ENCODE measurements around the gene WWOX. TPM values are rescaled to one million over a fixed set of nuclear protein-coding genes. Genes with fewer than 3 reads are reported as not detected.

Gene WWOX
- total and polyA plus RNA-seq, 2 experiments from 2014 or later, result 17.0 to 39.8 TPM

GRCh38 chr16:78642621-78643285, 543.3 kb downstream of the WWOX start:
- H3K27ac ChIP-seq, result no peak overlapping the region
- peaks cover 13% of the 10 kb centered on the region for H3K27me3 ChIP-seq
- TF ChIP-seq EZH2 (IDR thresholded peaks at IDR 0.05; ENCODE audit: borderline replicate concordance), result no peak
- TF ChIP-seq EZH2phosphoT487 (IDR thresholded peaks at IDR 0.05; ENCODE audit: low read depth, severe bottlenecking, unreplicated experiment), result no peak
- no peak for TF ChIP-seq CTCF (IDR thresholded peaks at IDR 0.05; ENCODE audit: poor library complexity)
- no peak overlapping the region for H3K4me2 ChIP-seq
- H3K79me2 ChIP-seq, result no peaks in the 10 kb centered on the region
- no peaks in the 10 kb centered on the region for H4K20me1 ChIP-seq (ENCODE audit: insufficient read depth, poor library complexity, severe bottlenecking)
- WGBS (ENCODE audit: low lambda C conversion rate, missing lambda C conversion rate), result 59% methylated on average over 6 of the region's 6 CpGs
- H2AFZ ChIP-seq, result no peak overlapping the region
- H3K9me2 ChIP-seq (replicated peaks; ENCODE audit: insufficient read depth), result no peaks in the 10 kb centered on the region
- H3K9me3 ChIP-seq (ENCODE audit: low read depth), result no peaks in the 10 kb centered on the region
- no peak overlapping the region for H3K4me3 ChIP-seq
- no peak for DNase-seq (ENCODE audit: low spot score)
- no peaks in the 10 kb centered on the region for H3K4me1 ChIP-seq (ENCODE audit: insufficient read depth)
- no peaks in the 10 kb centered on the region for H3K36me3 ChIP-seq (replicated peaks; ENCODE audit: insufficient read depth, low read depth)

GRCh38 chr16:78645657-78646056, 546.2 kb downstream of the WWOX start:
- H2AFZ ChIP-seq, result no peak overlapping the region
- no peaks in the 10 kb centered on the region for H3K4me1 ChIP-seq (ENCODE audit: insufficient read depth)
- no peaks in the 10 kb centered on the region for H4K20me1 ChIP-seq (ENCODE audit: insufficient read depth, poor library complexity, severe bottlenecking)
- no peaks in the 10 kb centered on the region for H3K9me3 ChIP-seq (ENCODE audit: low read depth)
- TF ChIP-seq EZH2phosphoT487 (IDR thresholded peaks at IDR 0.05; ENCODE audit: low read depth, severe bottlenecking, unreplicated experiment) (no peak), EZH2 (IDR thresholded peaks at IDR 0.05; ENCODE audit: borderline replicate concordance) (no peak), CTCF (IDR thresholded peaks at IDR 0.05; ENCODE audit: poor library complexity) (no peak)
- no peak overlapping the region for H3K4me3 ChIP-seq
- peaks cover 13% of the 10 kb centered on the region for H3K27me3 ChIP-seq
- DNase-seq (ENCODE audit: low spot score), result no peak
- WGBS (ENCODE audit: low lambda C conversion rate, missing lambda C conversion rate), result 93% methylated on average over 4 of the region's 4 CpGs
- H3K9me2 ChIP-seq (replicated peaks; ENCODE audit: insufficient read depth), result no peaks in the 10 kb centered on the region
- no peak overlapping the region for H3K27ac ChIP-seq
- H3K36me3 ChIP-seq (replicated peaks; ENCODE audit: insufficient read depth, low read depth), result no peaks in the 10 kb centered on the region
- H3K4me2 ChIP-seq, result no peak overlapping the region
- no peaks in the 10 kb centered on the region for H3K79me2 ChIP-seq

GRCh38 chr16:78647019-78647418, 547.6 kb downstream of the WWOX start:
- Histone ChIP-seq H2AFZ (no peak overlapping the region), H3K27me3 (peaks cover 1% of the 10 kb centered on the region), H3K27ac (no peak overlapping the region), H3K4me1 (ENCODE audit: insufficient read depth) (no peaks in the 10 kb centered on the region), H3K4me3 (no peak overlapping the region), H3K79me2 (no peaks in the 10 kb centered on the region), H3K9me2 (replicated peaks; ENCODE audit: insufficient read depth) (no peaks in the 10 kb centered on the region), H3K4me2 (no peak overlapping the region), H3K9me3 (ENCODE audit: low read depth) (no peaks in the 10 kb centered on the region), H4K20me1 (ENCODE audit: insufficient read depth, poor library complexity, severe bottlenecking) (no peaks in the 10 kb centered on the region), H3K36me3 (replicated peaks; ENCODE audit: insufficient read depth, low read depth) (no peaks in the 10 kb centered on the region)
- DNase-seq (ENCODE audit: low spot score), result no peak
- 97% methylated on average over 3 of the region's 3 CpGs for WGBS (ENCODE audit: low lambda C conversion rate, missing lambda C conversion rate)
- no peak for TF ChIP-seq CTCF (IDR thresholded peaks at IDR 0.05; ENCODE audit: poor library complexity)
- no peak for TF ChIP-seq EZH2 (IDR thresholded peaks at IDR 0.05; ENCODE audit: borderline replicate concordance)
- TF ChIP-seq EZH2phosphoT487 (IDR thresholded peaks at IDR 0.05; ENCODE audit: low read depth, severe bottlenecking, unreplicated experiment), result no peak

All from hepatocyte (in vitro differentiated cells).